ENCODE data around the gene NEK3.
"Not testable (repeated sequence)": the region's sequence is repeated elsewhere in the genome, so short reads cannot be mapped to it uniquely, and the experiment has no call there.

NEK3 gene

GRCh38 chr13:52169839-52170238 is 10.4 kb upstream of the NEK3 start:
- DNase-seq (ENCODE audit: low read depth): no peak

GRCh38 chr13:52165411-52165810 is 6.0 kb upstream of the NEK3 start:
- DNase-seq (ENCODE audit: low read depth): no peak

- DNase-seq (ENCODE audit: low read depth): no peak
These were observed 5.6 kb upstream of the NEK3 start for GRCh38 chr13:52164989-52165388.

- not testable (repeated sequence) for DNase-seq (ENCODE audit: low read depth)
These were observed 4.5 kb upstream of the NEK3 start for GRCh38 chr13:52163878-52164277.

GRCh38 chr13:52162279-52163101 is 3.1 kb upstream of the NEK3 start:
- DNase-seq (ENCODE audit: low read depth): no peak

- no peak for DNase-seq (ENCODE audit: low read depth)
These were observed 1.8 kb upstream of the NEK3 start for GRCh38 chr13:52161181-52161646.

- no peak for DNase-seq (ENCODE audit: low read depth)
These were observed 1.1 kb upstream of the NEK3 start for GRCh38 chr13:52160506-52160905.

GRCh38 chr13:52160053-52160452 is 656 bp upstream of the NEK3 start:
- DNase-seq (ENCODE audit: low read depth): no peak

GRCh38 chr13:52158629-52159158 is 703 bp downstream of the NEK3 start:
- no peak for DNase-seq (ENCODE audit: low read depth)

- DNase-seq (ENCODE audit: low read depth): no peak
These were observed 2.6 kb downstream of the NEK3 start for GRCh38 chr13:52156724-52157261.

GRCh38 chr13:52155177-52155576 is 4.2 kb downstream of the NEK3 start:
- no peak for DNase-seq (ENCODE audit: low read depth)

- DNase-seq (ENCODE audit: low read depth): no peak
These were observed 12.2 kb downstream of the NEK3 start for GRCh38 chr13:52147225-52147624.

GRCh38 chr13:52141299-52141698 is 18.1 kb downstream of the NEK3 start:
- DNase-seq (ENCODE audit: low read depth): no peak

GRCh38 chr13:52137489-52137888 is 21.9 kb downstream of the NEK3 start:
- DNase-seq (ENCODE audit: low read depth): no peak

- DNase-seq (ENCODE audit: low read depth): no peak
These were observed 22.6 kb downstream of the NEK3 start for GRCh38 chr13:52136763-52137162.

- DNase-seq (ENCODE audit: low read depth): no peak
These were observed 28.8 kb downstream of the NEK3 start for GRCh38 chr13:52130641-52131040.

GRCh38 chr13:52128714-52129700 is 30.4 kb downstream of the NEK3 start, which contains the start of gene NEK5:
TSS of gene NEK5 (minus strand) at chr13:52129073. CDS start at chr13:52127482, 1,591 bp downstream.
- peak; percentile 9 for DNase-seq (ENCODE audit: low read depth)

- peak; percentile 23 for DNase-seq (ENCODE audit: low read depth)
These were observed 31.4 kb downstream of the NEK3 start for GRCh38 chr13:52127783-52128702.

GRCh38 chr13:52127378-52127777 is 32.0 kb downstream of the NEK3 start:
- DNase-seq (ENCODE audit: low read depth): no peak

GRCh38 chr13:52125547-52125946 is 33.9 kb downstream of the NEK3 start:
- DNase-seq (ENCODE audit: low read depth): no peak

GRCh38 chr13:52118595-52118994 is 40.8 kb downstream of the NEK3 start:
- no peak for DNase-seq (ENCODE audit: low read depth)
